Stimulated activated CD8-positive, alpha-beta memory T cell treated with anti-CD3 and anti-CD28 coated beads, Interleukin-4, amount 100 ng/mL, for 4 hours (primary cell): ENCODE data around the gene AGAP1.
"Not testable (repeated sequence)": the region's sequence is repeated elsewhere in the genome, so short reads cannot be mapped to it uniquely, and the experiment has no call there.

ENCODE experiments used
- DNase-seq, 2 donors: peaks; one replicate each; pipeline ENCODE4 v3.0.0-alpha.2; 2020; ENCODE audit warnings: low read depth in 2 of 2, low spot score in 1 of 2

AGAP1 gene

DNA sequence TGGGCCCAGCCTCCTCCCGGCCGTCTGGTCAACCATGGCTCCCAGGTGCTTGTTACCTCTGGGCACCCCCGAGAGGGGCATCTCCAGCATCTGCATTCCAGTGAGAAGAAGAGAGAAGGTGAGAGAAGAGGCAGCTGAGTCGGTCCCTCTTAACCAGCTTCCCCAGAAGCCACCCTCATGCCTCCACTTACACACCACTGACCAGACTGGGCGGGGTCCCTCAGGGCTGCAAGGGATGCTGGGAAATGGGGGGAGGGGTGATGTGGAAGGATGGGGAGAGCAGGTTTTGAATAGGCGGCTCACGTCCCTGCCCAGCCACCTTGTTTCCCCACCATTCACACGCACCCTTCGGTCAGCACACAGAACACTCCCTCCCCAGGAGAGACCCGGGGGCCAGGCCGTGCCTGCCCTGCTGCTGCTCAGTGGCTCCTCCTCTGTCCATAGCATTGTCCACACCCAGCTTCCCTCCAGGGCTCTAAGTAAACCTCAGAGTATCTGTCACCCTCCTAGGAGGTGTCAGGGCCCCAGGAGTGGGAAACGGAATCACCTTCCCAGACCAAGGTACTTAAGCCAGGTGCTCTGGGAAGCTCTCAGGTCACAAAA, 639.7 kb downstream of the AGAP1 start:
- DNase-seq = no peak

DNA sequence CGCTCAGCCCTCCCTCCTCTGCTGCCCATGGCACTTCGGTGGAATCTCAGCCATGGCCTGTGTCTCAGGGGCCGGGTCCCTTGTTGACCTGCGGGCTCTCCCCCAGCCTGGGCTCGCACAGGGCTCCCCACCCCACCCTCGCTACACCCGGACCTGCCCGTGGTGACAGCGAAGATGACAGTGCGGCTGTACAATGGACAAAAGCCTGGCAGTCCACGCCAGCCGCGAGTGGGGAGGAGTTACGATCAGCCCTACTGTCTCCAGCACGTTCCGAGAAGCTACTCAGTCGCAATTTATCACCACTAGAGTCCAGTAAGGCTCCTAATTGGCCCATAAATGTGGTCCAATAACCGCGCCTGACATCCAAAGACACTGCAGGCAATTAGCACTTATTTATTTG, 642.7 kb downstream of the AGAP1 start:
- DNase-seq = no peak

DNA sequence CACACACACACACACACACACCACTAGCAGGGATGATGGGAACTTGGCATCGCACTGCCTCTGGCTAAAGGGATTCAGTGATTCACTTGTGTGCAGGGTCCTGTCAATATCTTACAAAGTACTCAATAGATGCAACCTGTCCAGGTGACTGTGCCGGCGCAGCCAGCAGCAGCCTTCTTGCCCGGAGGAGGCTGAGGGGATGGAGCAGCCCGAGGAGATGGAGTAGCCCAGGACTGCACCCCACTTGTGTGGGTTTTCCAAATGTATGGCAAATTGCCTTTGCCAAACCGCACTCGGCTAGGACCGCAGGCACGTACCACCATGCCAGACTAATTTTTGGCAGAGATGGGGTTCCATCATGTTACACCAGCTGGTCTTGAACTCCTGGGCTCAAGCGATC, 643.2 kb downstream of the AGAP1 start:
- DNase-seq = no peak

DNA sequence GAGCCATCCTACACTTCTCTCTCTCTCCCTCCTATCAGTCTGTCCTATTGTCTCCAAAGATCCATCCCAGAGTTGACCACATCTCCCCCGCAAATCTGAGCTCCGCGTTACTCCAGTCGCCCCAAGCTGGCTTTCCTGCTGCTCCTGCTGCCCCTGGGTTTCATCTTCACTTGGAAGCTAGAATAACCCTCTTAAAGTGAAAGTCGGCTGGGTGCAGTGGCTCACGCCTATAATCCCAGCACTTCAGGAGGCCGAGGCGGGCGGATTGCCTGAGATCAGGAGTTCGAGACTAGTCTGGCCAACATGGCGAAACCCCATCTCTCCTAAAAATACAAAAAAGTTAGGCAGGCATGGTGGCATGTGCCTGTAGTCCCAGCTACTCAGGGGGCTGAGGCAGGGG, 647.8 kb downstream of the AGAP1 start:
- DNase-seq = not testable (repeated sequence)

DNA sequence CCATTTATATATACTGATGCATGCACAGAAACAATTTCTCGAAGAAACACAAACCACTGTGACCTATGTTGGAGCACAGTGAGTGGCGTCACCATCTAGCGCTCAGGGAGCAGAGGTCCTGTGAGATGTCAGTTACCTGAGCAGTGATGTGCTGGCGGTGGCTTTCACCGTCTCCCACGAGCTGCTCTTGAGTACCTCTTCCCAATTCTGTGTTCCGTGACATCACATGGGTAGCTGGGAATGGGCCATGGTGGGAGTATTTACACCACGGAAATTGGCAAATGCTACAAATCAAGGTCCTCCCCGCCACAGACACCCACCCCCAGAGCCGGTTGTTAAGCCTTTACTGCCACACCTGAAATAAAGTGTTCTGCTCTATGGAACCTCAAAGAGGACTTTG, 650.0 kb downstream of the AGAP1 start:
- no peak for DNase-seq

DNA sequence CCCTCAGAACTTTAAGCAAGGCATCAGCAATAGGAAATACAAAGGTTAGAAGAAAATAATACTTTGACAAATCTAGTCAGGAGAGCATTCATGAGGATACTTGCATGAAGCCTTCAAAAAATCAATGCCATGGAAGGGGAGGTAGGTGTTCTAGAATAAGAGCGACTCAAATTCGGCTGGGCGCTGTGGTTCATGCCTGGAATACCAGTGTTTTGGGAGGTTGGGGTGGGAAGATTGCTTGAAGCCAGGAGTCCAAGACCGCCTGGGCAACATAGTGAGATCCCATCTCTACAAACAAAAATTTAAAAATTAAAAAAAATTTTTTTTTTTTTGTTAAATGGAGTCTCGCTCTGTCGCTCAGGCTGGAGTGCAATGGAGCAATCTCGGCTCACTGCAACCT, 652.6 kb downstream of the AGAP1 start:
- DNase-seq = no peak

DNA sequence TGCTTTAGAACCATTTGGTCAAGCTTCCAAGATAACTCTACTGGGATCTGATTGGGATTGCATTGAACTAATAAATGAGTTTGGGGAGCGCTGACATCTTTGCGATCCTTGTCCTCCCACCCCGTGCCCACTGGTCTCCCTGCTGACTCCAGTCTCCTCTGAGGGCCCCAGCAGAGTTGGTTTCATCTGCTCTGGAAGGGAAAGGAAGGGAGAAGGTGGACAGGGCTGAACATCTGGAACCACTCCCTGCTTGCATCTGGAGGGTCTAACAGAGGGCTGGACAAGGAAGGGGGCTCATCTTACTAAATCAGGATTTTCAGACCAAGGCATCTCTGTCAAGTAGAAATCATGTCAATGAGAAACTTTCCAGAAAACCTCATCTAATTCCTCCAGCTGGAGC, 661.6 kb downstream of the AGAP1 start:
- no peak for DNase-seq

DNA sequence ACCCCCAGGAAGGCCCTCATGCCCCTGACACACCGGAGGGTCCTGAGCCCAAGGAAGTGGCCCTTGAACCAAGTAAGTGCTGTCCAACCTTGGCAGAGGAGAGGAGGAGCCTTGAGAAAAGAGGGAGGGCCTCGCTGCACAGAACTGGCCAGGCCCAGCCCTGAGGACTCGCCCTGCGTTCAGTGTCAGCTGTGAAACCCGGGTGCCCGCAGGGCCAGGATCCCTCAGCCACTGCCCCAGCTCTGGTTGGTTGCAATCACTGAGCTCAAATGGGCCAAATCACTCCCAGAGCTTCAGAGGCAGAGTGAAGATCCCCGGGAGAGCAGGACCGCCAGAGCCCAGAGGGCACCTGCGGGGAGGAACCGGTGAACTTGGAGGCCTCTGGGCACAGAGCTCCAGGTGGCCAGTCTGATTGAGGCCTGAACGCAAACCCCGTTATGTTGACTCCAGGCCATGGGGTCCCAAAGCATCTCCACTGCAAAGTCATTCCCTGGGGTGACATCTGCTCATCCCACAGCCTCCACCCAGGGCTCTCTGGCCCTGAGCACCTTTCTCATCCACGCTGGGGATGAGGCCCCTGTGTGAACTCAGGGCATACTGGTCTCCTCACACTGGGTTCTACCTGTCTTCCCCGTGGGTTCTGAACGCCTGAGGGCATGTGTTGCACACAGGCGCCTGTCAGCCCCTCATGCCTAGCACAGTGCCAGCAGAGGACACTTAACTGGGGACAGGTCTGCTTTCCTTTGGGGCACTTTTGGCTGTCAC, 662.4 kb downstream of the AGAP1 start:
- DNase-seq = no peak

DNA sequence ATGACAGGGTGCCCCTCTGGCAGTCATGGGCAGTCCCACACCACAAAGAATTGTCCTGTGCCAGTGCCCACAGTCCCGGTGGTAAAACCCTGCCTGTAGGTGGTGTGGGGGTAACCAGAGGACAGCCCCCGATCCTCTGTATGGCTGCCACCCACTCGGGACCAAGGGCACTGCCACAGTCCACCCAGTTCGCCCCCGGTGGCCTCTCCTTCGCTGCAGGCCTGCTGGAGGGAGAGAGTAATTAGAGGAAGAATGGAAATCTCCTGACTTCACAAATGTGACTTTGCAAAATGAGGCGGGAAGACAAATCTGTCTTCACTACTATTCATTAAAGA, 663.0 kb downstream of the AGAP1 start:
- DNase-seq = no peak

DNA sequence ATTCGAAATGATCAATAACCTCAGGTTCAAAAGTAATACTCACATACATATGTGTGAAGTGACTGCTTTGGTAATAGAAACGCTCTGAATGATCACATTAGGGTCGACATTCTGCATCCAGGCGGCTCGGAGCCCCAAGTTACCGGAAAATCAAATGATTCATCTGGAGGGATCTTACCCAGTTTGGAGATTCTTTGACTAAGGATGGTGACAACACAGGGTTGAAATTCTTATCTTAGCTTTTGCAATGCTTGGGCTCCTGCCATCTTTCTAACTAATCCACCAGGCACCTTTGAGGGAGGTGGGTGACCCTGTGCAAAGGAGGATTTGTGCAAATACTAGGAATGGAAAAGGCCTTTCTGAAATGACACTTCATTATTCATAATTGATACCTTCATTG, 663.5 kb downstream of the AGAP1 start:
- DNase-seq = no peak

DNA sequence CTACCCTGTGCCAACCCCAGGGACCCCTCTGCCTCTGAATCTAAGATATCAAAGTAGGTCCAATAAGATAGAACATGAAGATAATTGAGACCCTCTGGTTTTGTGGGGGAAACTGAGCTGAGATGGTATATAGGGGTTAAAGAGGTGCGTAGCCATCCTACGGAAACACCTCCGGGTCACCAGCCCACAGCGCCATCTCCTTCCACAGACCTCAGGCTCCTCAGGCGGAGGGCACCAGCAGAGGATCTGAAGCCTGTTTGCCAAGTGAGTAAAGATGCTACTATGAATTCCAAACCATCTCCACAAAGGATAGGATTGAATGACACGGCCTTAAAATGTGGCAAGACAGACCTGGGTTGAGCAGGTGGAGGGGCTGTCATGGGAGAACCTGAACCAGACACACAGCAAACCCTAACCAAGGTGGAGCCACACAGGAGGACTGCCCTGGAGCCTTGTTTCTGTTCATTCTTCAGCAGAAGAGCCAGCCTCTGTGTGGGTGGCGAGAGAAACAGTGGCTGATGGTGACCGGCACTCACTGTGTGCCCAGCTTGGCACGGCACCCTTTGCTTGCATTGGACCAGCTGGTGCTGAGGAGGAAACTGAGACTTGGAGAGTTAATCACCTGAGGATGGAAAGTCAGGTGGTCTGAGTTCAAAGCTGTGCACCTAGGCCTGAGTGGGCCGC, 664.1 kb downstream of the AGAP1 start:
- no peak for DNase-seq

DNA sequence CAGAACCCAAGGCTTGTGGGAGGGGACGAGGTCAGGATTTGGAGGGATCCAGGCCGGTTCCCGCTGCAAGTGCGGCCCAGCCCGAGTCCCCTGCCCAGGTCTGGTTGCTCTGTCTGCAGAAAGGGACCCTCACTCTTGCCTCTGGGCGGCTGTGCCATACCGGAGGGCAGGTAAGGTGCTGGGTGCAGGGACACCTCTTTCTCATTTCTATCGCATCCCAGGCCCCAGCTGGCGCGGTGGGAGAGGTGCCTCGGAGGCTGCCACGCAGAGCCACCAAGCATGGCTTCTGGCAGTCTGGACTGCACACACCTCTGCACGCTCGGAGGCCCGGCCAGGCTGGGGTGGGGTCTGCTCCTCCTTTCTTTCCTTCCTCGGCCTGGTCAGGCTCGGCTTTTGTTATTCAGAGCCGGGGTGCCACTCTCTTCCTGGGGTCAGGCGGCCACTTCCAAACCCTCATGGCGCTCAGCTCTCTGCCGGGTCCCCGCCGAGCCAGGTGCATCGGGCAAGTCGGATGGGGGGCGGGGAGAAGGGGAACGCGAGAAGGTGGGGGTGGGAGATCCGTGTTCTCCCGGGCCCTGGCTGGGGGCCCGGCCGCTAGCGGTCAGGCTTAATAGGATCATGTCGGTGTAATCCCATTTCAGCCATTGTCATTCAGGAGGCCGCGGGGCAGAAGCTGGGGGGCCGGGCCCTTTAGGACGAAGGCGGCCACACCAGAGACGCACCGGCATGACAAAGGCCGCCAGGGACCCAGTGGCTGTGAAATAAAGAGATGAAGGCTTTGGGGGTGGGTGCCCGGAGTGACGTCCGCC, 665.3 kb downstream of the AGAP1 start:
- DNase-seq = no peak

DNA sequence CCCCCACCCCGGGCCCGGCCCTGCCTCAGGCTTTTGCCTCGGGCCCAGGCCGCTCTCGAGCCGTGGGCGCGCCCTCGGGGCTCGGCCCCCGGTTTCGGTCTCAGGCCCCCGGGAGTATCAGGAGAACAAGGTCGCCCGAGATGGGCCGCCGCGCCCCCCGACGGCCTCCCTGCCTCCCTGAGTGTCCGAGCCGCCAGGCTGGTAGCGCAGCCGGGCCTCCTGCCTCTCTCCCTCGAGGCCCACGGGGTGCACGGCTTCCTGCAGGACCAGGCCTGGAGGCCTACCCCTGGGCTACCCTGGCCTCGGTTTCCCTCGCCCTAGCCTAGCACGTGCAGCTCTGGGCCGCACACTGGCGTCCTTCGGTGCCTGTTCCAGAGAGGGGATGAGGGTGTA, 665.9 kb downstream of the AGAP1 start:
- DNase-seq = no peak

DNA sequence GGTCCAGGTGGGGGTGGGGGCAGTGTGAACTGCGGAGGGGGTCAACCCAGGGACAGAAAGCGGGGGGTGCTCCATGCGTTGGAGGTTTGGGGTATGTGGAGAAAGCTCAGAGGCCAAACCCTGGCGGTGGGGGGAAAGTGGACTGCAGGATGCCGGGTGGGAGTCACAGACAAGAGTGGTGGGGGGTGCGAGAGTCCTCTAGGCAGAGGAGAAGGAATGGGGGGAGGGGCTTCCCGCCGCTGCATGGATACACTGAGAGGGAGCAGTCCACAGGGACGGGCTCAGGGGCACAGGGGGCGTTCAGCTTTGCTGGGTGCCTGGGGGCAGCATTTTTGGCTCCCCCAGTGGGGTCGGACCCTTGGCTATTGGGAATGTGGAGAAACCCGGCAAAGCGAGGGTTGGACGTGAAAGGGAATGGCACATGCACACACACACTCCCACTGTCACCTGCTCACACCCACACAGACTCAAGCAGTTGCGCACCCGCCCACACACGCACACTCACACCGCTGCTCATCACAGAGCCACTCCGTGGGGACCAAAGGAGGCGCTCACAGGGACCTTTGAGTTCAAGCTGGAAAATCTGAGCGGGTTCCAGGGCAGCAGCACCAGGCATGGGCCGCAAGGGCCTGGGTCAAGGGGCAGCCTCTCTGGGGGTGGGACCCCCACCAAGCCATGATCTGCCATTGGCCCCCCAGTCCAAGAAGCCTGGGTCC, 666.7 kb downstream of the AGAP1 start:
- no peak for DNase-seq

DNA sequence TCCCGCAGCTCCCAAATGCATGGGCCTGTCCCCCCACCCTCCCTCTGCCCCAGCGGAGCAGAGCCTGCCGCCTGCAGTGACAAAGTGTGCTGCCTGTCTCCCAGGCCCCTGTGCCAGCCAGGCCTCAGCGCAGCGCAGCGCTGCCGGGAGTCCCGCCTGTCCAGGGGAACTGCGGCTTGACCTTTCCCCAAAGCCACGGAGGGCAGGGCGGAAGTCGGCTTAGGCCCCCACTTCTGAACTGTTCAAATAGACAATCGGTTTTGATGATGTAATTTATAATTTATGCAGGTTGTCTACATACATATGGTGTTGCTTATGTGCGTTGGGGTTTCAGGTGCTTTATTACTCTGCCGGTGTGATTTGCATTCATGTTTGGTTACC, 667.2 kb downstream of the AGAP1 start:
- DNase-seq = no peak

DNA sequence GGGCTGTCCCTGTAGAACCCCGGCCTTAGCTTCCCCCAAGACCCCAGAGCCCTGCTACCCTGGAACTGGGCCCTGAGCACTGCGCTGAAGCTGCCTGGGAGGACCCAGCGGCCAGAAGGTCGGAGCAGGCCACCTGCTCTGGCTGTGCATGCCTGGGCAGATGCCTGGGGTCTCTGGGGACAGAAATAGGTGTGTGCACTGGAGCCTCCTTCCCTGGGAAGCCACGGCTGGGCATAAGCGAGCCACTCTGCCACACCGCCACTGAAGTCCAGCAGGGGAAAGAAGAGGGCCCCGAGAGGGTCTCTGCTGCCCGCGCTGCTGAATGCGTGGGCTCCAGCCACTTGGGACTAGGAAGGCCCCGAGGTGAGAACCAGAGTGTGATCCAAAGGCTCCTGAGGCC, 667.7 kb downstream of the AGAP1 start:
- no peak for DNase-seq

DNA sequence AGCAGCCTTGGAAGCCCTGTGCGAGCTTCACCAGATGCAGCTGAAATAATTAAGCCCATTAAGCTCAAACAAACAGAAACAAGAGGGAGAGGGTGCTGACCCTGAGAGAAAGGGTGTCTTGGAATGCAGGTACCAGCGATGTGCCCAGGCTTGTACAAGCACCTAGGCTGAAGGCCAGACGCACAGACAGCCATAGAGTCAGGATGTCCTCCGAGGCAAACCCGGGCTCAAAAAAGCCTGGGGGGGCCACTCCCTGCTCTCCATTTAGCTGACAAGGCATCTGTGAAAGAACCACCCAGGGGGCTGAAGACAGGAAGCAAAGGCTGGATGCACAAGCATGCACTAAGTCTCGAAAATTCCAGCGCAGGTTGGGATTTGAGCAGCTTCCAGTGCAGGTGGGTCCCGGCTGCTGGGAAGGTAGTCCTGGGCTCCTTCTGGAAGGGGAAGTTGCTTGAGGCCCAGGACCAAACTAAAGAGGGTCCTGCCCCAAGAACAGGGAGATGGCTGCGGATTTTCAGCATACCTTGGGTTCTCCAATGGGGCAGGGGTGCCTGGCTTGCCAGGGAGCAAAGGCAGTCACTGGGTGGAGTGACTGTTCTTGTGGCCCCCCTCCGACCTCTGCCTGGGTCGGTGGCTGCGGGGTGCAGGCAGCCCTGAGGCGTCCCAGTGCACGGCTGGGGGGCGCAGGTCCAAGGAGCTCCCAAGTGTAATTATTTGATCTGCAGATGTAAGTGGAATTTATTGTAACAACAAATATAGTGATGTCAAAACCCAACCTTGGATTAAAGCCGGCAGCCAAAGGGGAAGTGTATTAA, 668.4 kb downstream of the AGAP1 start:
- DNase-seq = no peak

DNA sequence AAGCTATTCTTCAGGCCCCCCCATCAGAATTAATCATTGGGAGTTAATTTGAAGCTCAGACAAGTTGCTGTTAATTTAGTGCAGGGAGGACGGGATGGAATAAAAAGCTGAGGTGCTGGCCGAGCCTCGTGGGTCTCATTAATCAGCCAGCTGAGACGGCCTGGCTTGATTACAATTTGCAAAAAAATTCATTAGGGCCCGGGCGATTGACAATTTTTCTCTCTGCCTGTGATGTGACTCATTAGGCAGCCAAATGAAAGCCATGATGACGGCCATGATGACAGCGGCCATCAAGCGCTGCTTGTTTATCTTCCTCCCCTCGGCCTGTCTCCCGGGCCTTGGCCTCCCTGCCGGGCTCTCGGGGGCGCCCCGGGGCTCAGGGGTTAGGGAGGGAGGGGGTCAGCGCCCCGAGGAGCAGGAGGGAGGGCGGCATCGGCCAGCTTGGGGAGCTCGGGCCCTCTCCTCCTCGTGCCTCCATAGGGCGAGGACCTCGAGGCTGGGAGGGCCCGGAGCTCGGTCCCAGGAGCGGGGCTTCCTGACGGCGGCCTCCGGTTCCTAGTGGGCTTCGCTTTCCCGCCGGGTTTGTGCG, 669.1 kb downstream of the AGAP1 start:
- DNase-seq = no peak

DNA sequence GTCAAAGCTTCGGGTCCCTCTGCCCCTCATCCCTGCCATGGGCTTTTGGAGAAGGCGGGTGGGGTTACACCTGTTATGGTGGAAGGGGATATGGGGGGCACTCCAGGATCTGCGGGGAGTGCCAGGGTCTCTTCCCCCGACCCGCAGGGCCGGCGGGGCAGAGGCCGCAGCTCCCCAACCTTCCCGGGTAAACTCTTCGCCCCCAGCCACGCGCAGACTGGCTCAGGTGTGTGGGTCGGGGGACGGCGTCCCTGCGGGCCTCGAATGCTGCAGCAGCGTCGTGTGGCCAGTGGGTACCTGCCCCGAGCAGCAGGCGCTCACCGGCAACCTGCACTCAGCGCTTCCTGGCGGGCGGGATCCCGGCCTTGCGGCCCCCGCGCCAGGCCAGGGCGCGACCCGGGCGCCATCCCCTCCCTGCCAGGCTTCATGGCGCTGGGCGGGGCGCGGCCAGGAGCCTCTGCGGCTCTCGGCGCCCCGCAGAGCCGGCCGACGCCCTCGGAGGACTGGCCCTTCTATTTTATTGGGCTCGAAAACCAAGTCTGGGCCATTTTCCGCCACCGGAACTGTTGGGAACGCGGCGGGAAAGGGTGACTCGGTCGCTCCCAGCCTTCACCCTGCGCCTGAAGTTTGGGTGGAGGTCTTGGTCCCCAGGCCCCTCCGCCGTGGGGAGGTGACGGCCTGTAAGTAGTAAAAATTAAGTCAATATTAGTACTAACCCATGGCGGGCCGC, 669.8 kb downstream of the AGAP1 start:
- no peak for DNase-seq
